ENCODE measurements around the gene TTC8.

Gene TTC8

GRCh38 chr14:88871429-88871828 is 47.0 kb downstream of the TTC8 start:
- no peak for DNase-seq

- no peak for DNase-seq
Measured at GRCh38 chr14:88872976-88873375, 48.5 kb downstream of the TTC8 start.

GRCh38 chr14:88877192-88877591 is 52.7 kb downstream of the TTC8 start:
- DNase-seq: no peak

- no peak for DNase-seq
Measured at GRCh38 chr14:88879022-88879421, 54.6 kb downstream of the TTC8 start.

GRCh38 chr14:88882236-88882635 is 57.8 kb downstream of the TTC8 start:
- DNase-seq: no peak

- no peak for DNase-seq
Measured at GRCh38 chr14:88895116-88895515, 70.7 kb downstream of the TTC8 start.

- no peak for DNase-seq
Measured at GRCh38 chr14:88901189-88901588, 76.7 kb downstream of the TTC8 start.

GRCh38 chr14:88901991-88902390 is 77.5 kb downstream of the TTC8 start:
- DNase-seq: no peak

- no peak for DNase-seq
Measured at GRCh38 chr14:88902850-88903249, 78.4 kb downstream of the TTC8 start.

GRCh38 chr14:88904206-88904647 is 79.8 kb downstream of the TTC8 start:
- no peak for DNase-seq

- DNase-seq: no peak
Measured at GRCh38 chr14:88904864-88905263, 80.4 kb downstream of the TTC8 start.

- no peak for DNase-seq
Measured at GRCh38 chr14:88908216-88908615, 83.8 kb downstream of the TTC8 start.

GRCh38 chr14:88910386-88910785 is 85.9 kb downstream of the TTC8 start:
- DNase-seq: peak; percentile 28

GRCh38 chr14:88911809-88912208 is 87.4 kb downstream of the TTC8 start:
- no peak for DNase-seq

GRCh38 chr14:88914956-88915355 is 90.5 kb downstream of the TTC8 start:
- DNase-seq: no peak

GRCh38 chr14:88919502-88919901 is 95.1 kb downstream of the TTC8 start:
- no peak for DNase-seq

Measured in NCI-H1694 treated with DMSO at 0.1 percent for 48 hours (cell line).